SH-SY5Y (cell line): ENCODE results near the gene FAM111A.

ENCODE experiments used
- GATA2 ChIP-seq: IDR thresholded peaks from 2 replicates; pipeline ENCODE4 v1.6.1; 2011; ENCODE audit warnings: mild to moderate bottlenecking, low read depth, low read length
- GATA3 ChIP-seq: IDR thresholded peaks from 2 replicates; pipeline ENCODE4 v1.6.1; 2011; ENCODE audit warnings: low read depth, mild to moderate bottlenecking, low read length, moderate library complexity

- TF ChIP-seq GATA2: no peak
- no peak for TF ChIP-seq GATA3
These were observed 58.7 kb downstream of the FAM111A start for GRCh38 chr11:59201353-59201752.
